ENCODE results near the gene AFAP1. TPM values are rescaled to one million over a fixed set of nuclear protein-coding genes. Genes with fewer than 3 reads are reported as not detected.

The AFAP1 gene
- polyA plus RNA-seq, 1 experiment = 48.5 TPM

- Histone ChIP-seq H3K36me3 (ENCODE audit: control insufficient read depth, insufficient read depth, low read length) (no peaks in the 10 kb centered on the region), H3K4me3 (ENCODE audit: low read depth, low read length) (no peak overlapping the region), H3K27me3 (ENCODE audit: control insufficient read depth, insufficient read depth, low read length) (no peaks in the 10 kb centered on the region)
- CTCF ChIA-PET = interaction anchor here (0.6 to 1.4 kb wide), 3 partner anchors 16 to 317 kb away, joined by 3 to 4 read pairs (median 3); partner anchors contain the start of gene AFAP1
- no peak for DNase-seq (ENCODE audit: low read depth)
- POLR2A ChIA-PET = no interaction called here
- no peak for TF ChIP-seq CTCF (IDR thresholded peaks at IDR 0.05; ENCODE audit: insufficient read depth, low read depth, low read length)
Measured at GRCh38 chr4:7956270-7956808, 16.7 kb upstream of the AFAP1 start.

GRCh38 chr4:7955393-7955792, 15.7 kb upstream of the AFAP1 start:
- Histone ChIP-seq H3K4me3 (ENCODE audit: low read depth, low read length) (no peak overlapping the region), H3K27me3 (ENCODE audit: control insufficient read depth, insufficient read depth, low read length) (no peaks in the 10 kb centered on the region), H3K36me3 (ENCODE audit: control insufficient read depth, insufficient read depth, low read length) (no peaks in the 10 kb centered on the region)
- ChIA-PET CTCF (no interaction called here), POLR2A (no interaction called here)
- no peak for DNase-seq (ENCODE audit: low read depth)
- no peak for TF ChIP-seq CTCF (IDR thresholded peaks at IDR 0.05; ENCODE audit: insufficient read depth, low read depth, low read length)

- H3K27me3 ChIP-seq (ENCODE audit: control insufficient read depth, insufficient read depth, low read length) = peaks cover 2% of the 10 kb centered on the region
- no peak for DNase-seq (ENCODE audit: low read depth)
- no peak for TF ChIP-seq CTCF (IDR thresholded peaks at IDR 0.05; ENCODE audit: insufficient read depth, low read depth, low read length)
- CTCF ChIA-PET = interaction anchor here (1.4 to 1.5 kb wide), 2 partner anchors 11 to 22 kb away, joined by 3 to 4 read pairs; no protein-coding TSS in a partner anchor
- no peaks in the 10 kb centered on the region for H3K36me3 ChIP-seq (ENCODE audit: control insufficient read depth, insufficient read depth, low read length)
- POLR2A ChIA-PET = no interaction called here
- no peak overlapping the region for H3K4me3 ChIP-seq (ENCODE audit: low read depth, low read length)
Measured at GRCh38 chr4:7952615-7953014, 13.0 kb upstream of the AFAP1 start.

- H3K36me3 ChIP-seq (ENCODE audit: control insufficient read depth, insufficient read depth, low read length) = no peaks in the 10 kb centered on the region
- DNase-seq (ENCODE audit: low read depth) = no peak
- CTCF ChIA-PET = interaction anchor here (0.9 kb wide), 1 partner anchor 37 kb away, joined by 3 read pairs; no protein-coding TSS in a partner anchor
- TF ChIP-seq CTCF (IDR thresholded peaks at IDR 0.05; ENCODE audit: insufficient read depth, low read depth, low read length) = no peak
- POLR2A ChIA-PET = no interaction called here
- no peak overlapping the region for H3K4me3 ChIP-seq (ENCODE audit: low read depth, low read length)
- H3K27me3 ChIP-seq (ENCODE audit: control insufficient read depth, insufficient read depth, low read length) = peaks cover 2% of the 10 kb centered on the region
Measured at GRCh38 chr4:7950301-7951092, 10.8 kb upstream of the AFAP1 start.

GRCh38 chr4:7949759-7950158, 10.1 kb upstream of the AFAP1 start:
- ChIA-PET CTCF (interaction anchor here (0.9 kb wide), 1 partner anchor 38 kb away, joined by 3 read pairs; no protein-coding TSS in a partner anchor), POLR2A (no interaction called here)
- no peak for DNase-seq (ENCODE audit: low read depth)
- Histone ChIP-seq H3K36me3 (ENCODE audit: control insufficient read depth, insufficient read depth, low read length) (no peaks in the 10 kb centered on the region), H3K4me3 (ENCODE audit: low read depth, low read length) (no peak overlapping the region), H3K27me3 (ENCODE audit: control insufficient read depth, insufficient read depth, low read length) (peaks cover 2% of the 10 kb centered on the region)
- TF ChIP-seq CTCF (IDR thresholded peaks at IDR 0.05; ENCODE audit: insufficient read depth, low read depth, low read length) = no peak

All from BJ (cell line).